Measurements from ENCODE around the gene NUF2.
"Not testable (repeated sequence)": the region's sequence is repeated elsewhere in the genome, so short reads cannot be mapped to it uniquely, and the experiment has no call there.

Gene NUF2

DNA sequence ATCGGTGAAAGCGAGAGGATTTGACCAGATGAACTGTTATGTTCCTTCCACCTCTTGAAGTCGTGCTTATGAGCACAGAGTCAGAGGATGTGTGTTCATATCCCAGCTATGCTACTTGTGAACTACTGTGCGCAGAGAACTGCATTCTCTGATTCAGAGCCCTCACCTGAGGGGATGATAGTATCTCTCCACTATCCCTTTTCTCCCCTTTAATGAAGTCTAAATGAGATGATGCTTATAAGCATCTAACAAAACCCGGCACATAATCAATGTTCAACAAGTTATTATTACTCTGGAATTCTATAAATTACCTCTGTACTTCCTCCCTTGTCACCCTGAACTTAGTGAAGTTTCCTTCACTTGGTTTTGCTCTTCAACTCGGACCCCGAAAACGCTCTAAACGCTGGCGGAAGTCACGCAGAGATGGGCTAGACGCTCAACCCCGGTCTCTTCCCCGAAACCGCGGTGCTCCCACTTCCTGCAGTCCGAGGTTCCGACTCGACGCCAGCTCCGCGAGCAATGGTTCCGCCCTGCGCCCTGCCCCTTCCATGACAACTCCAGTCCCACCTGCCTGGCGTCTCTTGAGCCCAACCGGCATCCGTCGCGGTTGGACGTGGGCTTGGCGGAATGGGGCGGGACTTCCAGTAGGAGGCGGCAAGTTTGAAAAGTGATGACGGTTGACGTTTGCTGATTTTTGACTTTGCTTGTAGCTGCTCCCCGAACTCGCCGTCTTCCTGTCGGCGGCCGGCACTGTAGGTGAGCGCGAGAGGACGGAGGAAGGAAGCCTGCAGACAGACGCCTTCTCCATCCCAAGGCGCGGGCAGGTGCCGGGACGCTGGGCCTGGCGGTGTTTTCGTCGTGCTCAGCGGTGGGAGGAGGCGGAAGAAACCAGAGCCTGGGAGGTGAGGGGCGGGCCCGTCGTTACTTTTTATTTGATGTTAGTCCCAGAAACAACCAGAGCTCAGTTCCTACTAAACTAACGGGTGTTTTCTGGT is at the start of gene NUF2:
Gene NUF2, plus strand, starts transcription at position 644 of the 995 bp plus-strand sequence. CDS start 4,098 bp downstream, outside the sequence.
- DNase-seq (ENCODE audit: low read depth in 2 of 2), result peak; percentile 92 to 93

DNA sequence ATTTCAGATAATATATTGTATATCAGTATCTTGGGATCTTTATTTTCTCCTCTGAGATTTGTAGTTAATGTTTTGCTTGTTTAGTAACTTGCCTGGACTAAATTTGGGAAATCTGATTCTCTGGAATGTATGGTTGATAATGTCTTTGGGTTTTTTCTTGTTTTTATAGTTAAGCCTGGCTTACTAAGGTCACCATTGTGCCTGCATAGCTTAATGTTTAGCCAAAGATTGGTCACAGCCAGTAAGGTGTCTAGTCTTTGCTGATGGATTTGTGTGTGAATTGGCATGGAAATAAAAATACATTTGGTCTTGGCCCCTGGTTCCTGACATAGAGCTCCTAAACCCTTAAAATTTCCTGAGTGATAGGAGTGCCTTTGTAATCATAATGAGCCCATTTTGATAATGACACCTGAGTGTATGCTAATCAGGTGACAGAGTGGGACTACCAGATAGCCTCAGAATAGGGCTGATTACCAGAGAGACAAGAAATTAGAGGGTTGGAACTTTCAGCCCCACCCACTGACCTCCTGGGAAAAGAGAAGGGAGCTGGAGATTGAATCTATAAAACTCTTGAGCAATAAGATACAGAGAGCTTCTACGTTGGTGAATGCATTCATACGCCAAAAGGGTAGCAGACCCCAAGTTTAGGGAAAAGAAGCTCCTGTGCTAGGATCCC is 47.9 kb upstream of the NUF2 start:
- DNase-seq (ENCODE audit: low read depth in 2 of 2), result no peak

DNA sequence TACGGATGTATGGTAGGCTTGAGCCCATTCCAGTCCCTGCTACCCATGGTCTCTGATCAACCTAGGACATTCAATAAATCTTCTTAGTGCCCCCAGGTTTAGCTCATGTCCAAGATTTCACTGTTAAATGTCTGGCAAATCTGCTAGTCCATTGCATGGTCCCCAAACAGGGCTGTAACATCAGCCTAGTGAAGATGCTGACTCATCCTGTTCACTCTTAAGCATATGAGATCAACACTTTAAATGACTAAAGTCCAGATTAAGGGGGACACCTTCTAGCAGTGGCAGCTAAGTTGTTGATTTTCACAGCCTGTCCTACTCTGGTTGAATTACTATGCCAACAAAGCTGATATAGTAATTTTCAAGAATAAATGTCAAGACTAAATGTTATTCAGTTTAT is 46.5 kb upstream of the NUF2 start:
- DNase-seq (ENCODE audit: low read depth in 2 of 2), result no peak

DNA sequence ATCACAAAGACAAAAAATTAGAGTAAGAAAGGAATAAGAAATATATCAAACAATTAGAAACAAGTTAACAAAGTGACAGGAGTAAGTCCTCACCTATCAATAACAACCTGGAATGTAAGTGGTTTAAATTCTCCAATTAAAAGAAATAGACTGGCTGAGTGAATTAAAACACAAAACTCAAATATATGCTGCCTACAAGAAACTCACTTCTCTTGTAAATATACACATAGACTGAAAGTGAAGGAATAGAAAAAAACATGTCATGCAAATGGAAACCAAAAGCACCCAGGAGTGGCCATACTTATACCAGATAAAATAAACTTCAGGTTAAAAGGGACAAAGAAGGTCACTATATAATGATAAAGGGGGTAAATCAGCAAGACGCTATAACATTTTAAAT is 43.2 kb upstream of the NUF2 start:
- DNase-seq (ENCODE audit: low read depth in 2 of 2), result no peak

DNA sequence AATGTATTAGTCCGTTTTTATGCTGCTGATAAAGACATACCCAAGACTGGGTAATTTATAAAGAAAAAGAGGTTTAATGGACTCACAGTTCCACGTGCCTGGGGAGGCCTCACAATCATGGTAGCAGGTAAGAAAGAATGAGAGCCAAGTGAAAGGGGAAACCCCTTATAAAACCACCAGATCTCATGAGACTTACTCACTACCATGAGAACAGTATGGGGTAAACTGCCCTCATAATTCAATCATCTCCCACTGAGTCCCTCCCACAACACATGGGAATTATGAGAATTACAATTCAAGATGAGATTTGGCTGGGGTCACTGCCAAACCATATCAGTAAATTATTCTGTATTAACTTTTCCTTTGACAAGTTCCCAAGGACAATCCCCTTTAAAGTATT is 36.9 kb upstream of the NUF2 start:
- not testable (repeated sequence) for DNase-seq (ENCODE audit: low read depth in 2 of 2)

DNA sequence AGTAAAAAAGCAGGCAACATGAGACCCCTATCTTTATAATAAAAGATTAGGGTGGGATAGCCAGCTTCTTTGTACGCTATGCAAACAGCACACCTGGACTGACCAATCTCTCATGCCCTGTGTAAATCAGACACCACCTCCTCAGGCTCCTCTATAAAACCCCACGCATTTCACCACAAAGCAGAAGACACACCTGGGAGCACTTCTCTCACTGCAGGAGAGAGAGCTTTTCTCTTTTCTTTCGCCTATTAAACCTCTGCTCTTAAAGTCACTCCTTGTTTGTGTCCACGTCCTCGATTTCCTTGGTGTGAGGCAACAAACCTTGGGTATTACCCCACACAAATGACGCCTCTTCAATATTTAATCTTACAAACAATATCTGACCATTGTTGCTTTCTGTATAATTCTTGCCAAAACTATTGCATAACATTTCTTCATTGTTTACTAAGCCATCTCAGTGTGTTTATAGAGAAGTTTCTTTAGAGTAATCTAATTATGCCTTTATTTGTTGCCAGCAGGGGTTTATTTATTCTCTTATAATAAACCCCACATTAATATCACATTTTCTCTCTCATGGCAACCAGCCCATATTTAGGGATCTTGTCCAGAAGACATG is 31.6 kb upstream of the NUF2 start:
- no peak for DNase-seq (ENCODE audit: low read depth in 2 of 2)

DNA sequence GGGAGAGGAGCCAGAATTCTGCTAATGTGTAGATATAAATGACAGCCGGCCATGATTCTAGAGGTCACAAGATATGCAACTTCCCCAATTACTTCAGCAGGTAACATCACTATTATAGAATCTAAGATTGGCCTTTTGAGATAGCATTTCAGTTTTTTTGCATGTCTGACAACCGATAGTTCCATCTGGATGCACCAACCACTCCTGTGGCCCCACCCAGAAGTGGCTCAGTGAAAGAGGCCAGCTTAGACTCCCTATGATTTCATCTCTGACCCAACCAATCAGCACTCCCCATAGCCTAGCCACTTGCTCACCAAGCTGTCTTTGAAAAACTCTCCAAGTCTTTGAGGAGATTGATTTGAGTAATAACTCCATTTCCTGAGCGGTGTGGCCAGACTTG is 30.3 kb upstream of the NUF2 start:
- no peak for DNase-seq (ENCODE audit: low read depth in 2 of 2)

DNA sequence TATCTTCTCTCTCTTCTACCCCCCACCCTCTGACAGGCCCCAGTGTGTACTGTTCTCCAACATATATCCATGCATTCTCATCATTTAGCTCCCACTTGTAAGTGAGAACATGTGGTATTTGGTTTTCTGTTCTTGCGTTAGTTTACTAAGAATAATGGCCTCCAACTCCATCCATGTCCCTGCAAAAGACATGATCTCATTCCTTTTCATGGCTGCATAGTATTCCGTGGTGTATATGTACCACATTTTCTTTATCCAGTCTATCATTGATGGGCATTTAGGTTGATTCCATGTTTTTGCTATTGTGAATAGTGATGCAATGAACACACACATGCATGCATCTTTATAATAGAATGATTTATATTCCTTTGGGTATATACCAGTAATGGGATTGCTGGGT is 29.6 kb upstream of the NUF2 start:
- not testable (repeated sequence) for DNase-seq (ENCODE audit: low read depth in 2 of 2)

DNA sequence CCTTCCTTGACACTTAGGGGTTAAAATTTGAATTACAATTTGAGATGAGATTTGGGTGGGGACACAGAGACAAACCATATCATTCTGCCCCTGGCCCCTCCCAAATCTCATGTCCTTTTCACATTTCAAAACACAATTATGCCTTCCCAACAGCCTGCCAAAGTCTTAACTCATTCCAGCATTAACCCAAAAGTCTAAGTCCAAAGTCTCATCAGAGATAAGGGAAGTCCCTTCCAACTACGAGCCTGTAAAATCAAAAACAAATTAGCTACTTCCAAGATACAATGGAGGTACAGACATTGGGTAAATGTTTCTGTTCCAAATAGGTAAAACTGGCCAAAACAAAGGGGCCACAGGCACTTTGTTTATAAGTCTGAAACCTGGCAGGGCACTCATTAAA is 28.3 kb upstream of the NUF2 start:
- DNase-seq (ENCODE audit: low read depth in 2 of 2), result not testable (repeated sequence)

DNA sequence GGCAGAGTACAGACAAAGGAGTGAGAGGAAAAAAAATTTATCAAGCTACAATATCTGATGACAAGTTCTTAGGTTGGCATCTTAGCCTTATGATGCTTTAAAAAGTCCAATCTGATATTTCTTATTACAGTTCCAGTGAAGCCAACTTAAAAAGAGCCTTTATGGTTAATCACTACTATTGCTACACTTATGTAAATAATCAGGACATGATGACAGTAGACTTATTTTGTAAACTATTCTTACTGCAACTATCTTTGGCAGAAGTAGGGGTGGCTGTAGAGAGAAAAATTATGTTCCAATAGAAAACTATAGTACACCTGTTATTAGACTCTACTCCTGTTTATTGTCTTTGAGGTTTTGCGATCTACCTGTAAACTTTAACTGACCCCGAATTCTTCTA is 25.8 kb upstream of the NUF2 start:
- DNase-seq (ENCODE audit: low read depth in 2 of 2), result no peak

DNA sequence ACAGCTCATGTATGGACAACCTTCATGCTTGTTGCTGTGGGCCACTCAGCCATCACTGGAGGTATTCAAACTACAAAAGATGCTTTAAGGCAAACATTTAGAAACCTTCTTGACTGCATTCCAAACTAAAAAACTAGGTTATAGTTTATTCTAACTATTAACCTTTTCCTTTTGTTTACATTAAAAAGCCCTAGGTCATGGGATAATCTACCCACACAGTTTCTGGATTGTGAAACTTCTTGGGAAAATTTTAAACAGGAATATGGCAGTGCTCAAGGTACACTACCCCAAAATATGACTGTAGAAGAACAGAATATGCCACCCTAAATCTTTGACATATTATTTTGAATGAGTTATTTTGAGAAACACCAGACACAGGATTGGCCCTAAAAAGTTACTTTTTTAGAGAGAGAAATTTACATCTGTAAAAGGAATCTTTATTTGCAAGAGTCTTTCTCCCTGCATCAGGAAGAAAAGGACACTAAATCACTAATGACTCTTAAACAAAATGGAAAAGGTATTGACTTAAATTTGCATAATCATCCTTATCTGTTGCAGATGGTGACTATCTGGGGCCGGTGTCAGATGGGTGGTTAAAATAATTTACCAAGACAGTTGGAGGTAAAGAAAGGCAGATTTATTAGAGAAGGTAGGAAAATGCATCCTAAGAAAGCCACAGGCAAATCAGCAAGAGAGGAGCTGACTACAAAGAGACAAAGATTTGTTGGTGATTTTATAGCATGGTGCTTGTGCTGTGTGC is 25.1 kb upstream of the NUF2 start:
- no peak for DNase-seq (ENCODE audit: low read depth in 2 of 2)

DNA sequence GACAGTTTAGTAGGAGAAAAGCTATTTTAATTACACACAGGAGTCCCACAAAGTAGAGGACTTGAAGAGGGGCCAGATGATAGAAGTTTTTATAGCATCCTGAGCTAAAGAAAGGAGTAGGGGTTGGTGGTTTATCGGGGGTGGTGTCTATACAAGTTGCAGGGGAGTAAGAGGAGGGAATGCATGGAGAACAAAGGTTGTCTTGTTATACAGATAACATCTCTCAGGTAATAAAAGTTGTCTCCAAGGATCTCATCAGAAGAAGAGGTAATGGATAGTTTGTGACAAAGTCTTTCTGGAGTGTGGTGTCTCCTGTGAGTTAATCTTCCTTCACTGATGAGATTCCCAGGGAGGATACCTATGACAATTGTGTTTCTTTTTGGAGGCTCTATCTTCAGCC is 23.4 kb upstream of the NUF2 start:
- DNase-seq (ENCODE audit: low read depth in 2 of 2), result no peak

DNA sequence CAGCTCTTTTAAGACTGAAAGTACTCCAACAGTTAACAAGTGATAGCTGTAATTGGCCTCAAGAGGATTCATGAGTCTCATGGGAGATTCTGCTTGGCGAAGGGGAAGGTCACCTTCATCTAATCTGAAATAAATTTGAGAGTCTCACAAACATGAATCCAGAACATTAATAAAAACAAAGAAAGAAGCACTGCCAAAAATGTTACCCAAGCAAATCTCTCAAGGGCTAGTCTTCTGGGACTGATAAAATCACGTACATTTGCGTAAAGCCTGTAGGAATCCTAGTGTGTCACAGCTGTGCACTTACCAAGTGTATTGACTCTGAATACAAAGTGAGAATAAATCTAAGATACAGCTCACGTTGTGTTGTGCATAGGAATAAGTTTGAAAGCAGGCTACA is 21.2 kb upstream of the NUF2 start:
- no peak for DNase-seq (ENCODE audit: low read depth in 2 of 2)

DNA sequence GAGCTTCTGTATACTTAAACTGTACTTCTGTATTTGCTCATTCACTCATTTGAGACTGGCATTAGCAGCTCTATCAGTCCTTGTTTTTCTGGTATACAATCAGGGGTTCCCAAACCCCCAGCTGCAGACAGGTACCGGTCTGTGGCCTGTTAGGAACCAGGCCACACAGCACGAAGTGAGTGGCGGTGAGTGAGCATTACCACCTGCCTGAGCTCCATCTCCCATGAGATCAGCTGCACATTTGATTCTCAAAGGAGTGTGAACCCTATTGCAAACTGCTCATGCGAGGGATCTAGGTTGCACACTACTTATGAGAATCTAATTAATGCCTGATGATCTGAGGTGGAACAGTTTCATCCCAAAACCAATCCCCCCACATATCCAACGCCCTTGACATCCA is 18.2 kb upstream of the NUF2 start:
- no peak for DNase-seq (ENCODE audit: low read depth in 2 of 2)

DNA sequence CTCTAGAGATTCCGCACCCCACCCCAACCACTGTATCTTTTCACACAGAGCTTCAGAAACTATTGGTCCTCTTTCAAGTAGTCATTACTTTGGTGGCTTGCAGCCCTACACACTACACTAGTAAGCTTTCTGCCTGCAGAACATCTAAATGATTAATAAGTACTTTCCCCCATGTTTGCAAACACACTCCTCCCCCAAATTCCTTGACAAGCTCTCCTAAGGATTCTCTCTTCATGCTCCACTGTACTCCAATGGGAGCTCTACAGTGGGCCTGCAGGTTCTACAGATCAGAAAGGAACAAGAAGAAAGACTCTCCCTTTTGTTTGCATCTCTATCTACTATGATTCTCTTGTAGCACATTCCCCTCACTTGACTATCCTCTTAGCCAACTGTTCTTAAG is 16.3 kb upstream of the NUF2 start:
- DNase-seq (ENCODE audit: low read depth in 2 of 2), result no peak

DNA sequence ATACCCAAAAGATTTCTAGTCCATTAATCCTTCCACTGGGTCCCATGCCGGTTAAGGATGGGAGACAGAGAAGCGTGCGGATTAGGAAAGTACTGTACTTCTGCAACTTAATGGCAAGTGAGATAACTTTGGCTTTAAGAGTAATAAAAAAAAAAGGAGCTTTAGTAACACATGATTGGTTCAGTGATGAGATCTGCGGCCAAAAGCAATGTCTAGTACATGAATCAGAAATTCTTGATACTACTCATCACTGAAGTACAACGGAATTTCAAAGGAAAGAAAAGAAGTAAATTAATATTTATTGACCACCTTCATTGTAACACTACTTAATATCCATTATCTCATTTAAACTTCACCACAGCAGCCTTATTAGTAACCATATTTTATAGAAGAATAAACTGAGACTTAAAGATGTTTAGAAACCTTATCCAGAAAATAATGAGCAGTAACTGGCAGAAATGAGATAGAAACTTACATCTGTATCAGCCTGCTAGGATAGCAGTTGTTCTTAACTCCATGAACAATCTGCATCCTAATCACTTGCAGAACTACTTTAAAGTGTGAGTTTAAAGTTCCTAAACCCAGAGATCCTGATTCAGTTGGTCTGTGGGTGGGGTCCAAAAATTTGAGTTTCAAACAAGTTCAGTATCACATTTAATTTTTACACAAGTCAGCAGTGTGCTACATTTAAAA is 14.1 kb upstream of the NUF2 start:
- no peak for DNase-seq (ENCODE audit: low read depth in 2 of 2)

DNA sequence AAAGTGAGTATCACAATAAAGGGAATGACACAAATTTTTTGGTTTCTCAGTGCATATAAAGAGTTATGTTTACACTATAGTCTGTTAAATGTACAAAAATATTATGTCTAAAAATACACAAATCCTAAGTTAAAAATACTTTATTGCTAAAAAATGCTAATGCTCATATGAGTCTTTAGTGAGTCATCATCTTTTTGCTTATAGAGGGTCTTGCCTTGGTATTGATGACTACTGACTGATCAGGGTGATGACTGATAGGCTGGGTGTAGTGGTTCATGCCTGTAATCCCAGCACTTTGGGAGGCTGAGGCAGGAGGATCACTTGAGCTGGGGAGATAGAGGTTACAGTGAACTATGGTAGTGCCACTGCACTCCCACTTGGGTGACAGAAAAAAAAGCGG is 12.9 kb upstream of the NUF2 start:
- DNase-seq (ENCODE audit: low read depth in 2 of 2), result no peak

DNA sequence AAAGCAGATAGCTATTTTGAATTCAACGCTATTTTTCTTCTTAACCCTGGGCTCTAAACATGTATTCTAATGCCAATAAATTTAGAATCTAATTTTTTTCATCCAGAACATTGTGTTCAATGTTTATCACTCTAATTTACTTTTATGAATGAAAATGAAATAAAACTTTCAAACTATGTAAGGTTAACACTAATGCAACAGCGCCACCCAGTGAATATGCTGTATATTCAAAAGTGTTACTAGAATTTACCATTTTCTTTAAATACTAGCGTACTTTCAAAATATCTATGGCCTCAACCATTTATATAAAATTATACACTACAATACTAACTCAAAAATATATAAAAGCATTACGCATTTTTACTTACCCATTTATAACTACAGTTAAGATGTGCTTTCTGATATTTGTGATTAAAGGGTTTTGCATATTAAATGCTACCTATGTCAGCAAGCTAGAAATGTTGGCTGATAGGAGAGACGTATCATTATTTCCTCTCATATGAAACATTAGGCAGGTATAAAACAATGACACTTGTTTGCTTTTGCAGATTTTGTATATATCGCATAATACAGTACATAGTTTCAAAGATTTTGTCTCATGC is 5.9 kb upstream of the NUF2 start:
- peak in 1 of 2 donors; percentile 7 for DNase-seq (ENCODE audit: low read depth in 2 of 2)

DNA sequence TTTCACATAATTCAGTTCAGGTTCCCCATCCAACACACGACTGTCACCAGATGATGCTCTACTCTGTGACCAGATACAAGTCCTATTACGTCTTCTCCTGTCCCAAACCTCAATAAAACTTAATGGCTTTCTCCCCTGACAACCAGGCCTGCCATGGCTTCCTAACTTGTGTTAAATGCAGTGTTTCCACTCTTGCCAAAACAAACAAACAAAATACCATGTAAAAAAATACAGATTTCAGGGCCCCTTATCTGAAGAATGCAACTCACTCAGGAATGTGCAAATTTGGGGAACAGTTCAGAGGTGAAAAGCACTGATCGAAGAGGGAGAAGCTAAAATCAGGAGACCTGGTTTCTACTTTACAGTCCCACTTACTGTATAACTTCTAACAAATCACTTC is 863 bp upstream of the NUF2 start:
- DNase-seq (ENCODE audit: low read depth in 2 of 2), result no peak

DNA sequence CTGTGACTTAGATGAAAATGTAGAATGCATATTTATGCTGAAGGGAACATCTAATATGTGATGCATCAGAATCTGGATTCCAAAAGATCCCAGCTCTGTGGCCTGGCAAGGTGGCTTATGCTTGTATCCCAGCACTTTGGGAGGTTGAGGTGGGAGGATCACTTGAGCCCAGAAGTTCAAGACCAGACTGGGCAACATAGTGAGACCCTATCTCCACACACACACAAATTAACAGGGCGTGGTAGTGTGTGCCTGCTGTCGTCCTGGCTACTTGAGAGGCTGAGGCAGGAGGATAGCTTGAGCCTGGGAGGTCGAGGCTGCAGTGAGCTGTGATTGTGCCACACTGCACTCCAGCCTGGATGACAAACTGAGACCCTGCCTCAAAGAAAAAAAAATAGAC is 1.6 kb downstream of the NUF2 start:
- not testable (repeated sequence) for DNase-seq (ENCODE audit: low read depth in 2 of 2)

DNA sequence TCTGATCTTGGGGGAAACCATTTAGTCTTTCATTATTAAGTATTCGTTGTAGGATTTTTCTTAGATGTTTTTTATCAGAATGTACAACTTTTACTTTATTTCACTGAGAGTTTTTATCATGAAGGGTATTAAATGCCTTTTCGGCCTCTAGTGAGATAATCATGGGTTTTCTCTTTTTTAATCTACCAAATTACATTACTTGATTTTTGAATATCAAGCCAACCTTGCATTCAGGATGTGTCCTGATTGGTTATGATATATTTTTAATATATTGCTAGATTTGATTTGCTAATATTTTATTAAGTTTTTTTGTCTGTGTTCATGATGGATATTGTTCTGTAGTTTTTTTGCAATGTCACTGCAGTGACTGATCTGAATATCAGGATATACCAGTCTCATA is 9.4 kb downstream of the NUF2 start:
- DNase-seq (ENCODE audit: low read depth in 2 of 2), result no peak

Measured in stimulated activated CD8-positive, alpha-beta memory T cell treated with anti-CD3 and anti-CD28 coated beads, Interleukin-2, amount 100 ng/mL, for 48 hours (primary cell).